Measurements from ENCODE around the gene GRIN2A.

DNA sequence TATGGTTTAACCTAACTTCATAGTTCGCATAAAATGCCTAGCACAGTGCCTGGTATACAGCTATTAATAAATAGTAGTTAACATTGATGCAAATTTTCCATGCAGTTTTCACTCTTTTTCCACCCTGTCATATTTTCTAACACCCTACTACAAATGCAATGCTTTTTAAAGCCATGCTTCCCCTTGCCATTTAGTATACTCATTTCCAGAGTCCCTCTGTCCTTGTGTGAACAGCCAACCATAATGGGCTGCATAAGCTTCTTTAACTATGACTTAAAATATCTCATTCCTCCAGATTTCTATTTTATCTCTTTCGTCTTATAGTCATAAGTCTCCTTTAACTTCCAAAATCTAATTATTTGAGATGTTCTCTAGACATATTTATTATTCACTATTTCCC, 284.1 kb downstream of the GRIN2A start:
- TF ChIP-seq, protein P1, sequence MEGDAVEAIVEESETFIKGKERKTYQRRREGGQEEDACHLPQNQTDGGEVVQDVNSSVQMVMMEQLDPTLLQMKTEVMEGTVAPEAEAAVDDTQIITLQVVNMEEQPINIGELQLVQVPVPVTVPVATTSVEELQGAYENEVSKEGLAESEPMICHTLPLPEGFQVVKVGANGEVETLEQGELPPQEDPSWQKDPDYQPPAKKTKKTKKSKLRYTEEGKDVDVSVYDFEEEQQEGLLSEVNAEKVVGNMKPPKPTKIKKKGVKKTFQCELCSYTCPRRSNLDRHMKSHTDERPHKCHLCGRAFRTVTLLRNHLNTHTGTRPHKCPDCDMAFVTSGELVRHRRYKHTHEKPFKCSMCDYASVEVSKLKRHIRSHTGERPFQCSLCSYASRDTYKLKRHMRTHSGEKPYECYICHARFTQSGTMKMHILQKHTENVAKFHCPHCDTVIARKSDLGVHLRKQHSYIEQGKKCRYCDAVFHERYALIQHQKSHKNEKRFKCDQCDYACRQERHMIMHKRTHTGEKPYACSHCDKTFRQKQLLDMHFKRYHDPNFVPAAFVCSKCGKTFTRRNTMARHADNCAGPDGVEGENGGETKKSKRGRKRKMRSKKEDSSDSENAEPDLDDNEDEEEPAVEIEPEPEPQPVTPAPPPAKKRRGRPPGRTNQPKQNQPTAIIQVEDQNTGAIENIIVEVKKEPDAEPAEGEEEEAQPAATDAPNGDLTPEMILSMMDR (IDR thresholded peaks at IDR 0.05 in 8 of 11, conservative IDR thresholded peaks at IDR 0.05 in 3 of 11): no peak
- no peak for TF ChIP-seq POLR2A (IDR thresholded peaks at IDR 0.05)
- TF ChIP-seq POLR2AphosphoS5 (IDR thresholded peaks at IDR 0.05): no peak

All from spleen (tissue), 7 donors.